Osteoblast (primary cell): ENCODE measurements around the gene FAXDC2. TPM values are rescaled to one million over a fixed set of nuclear protein-coding genes. Genes with fewer than 3 reads are reported as not detected.
A peak's percentile ranks its signal among the peaks of the same experiment; 100 is the strongest.

Source experiments
- DNase-seq: peaks from one replicate; pipeline ENCODE4 v3.0.0; 2011; ENCODE audit warnings: low spot score, mixed read lengths; ENCODE audit not compliant: insufficient read length; ENCODE audit errors: missing footprints
- H2AFZ ChIP-seq: 2 replicates; pipeline ENCODE4 v1.6.0; 2011; ENCODE audit warnings: mild to moderate bottlenecking, low read length
- H3K27ac ChIP-seq: 2 replicates; pipeline ENCODE4 v1.5.1; 2011; ENCODE audit warnings: mild to moderate bottlenecking, low read depth, low read length, moderate library complexity
- H3K27me3 ChIP-seq: 2 replicates; pipeline ENCODE4 v1.6.0; 2012; ENCODE audit warnings: mild to moderate bottlenecking, control low read depth, inconsistent platforms, low read length, moderate library complexity; ENCODE audit not compliant: insufficient read depth
- H3K36me3 ChIP-seq: 2 replicates; pipeline ENCODE4 v1.5.1; 2011; ENCODE audit warnings: mild to moderate bottlenecking, low read length, control low read depth, moderate library complexity; ENCODE audit not compliant: insufficient read depth
- H3K4me1 ChIP-seq: 2 replicates; pipeline ENCODE4 v1.5.1; 2011; ENCODE audit warnings: mild to moderate bottlenecking, low read length, control low read depth, moderate library complexity; ENCODE audit not compliant: insufficient read depth
- H3K4me2 ChIP-seq: 2 replicates; pipeline ENCODE4 v1.6.0; 2011; ENCODE audit warnings: mild to moderate bottlenecking, low read length; ENCODE audit not compliant: insufficient read depth
- H3K4me3 ChIP-seq: fragments of 200-600 bp; sonication (generic); 3 replicates; pipeline ENCODE4 v1.5.1; 2012; ENCODE audit warnings: mild to moderate bottlenecking, low read length, inconsistent platforms; ENCODE audit not compliant: insufficient read depth
- H3K79me2 ChIP-seq: 2 replicates; pipeline ENCODE4 v1.6.0; 2012; ENCODE audit warnings: mild to moderate bottlenecking, low read length, control low read depth, inconsistent platforms; ENCODE audit not compliant: insufficient read depth
- H3K9me3 ChIP-seq: 2 replicates; pipeline ENCODE4 v1.5.1; 2011; ENCODE audit warnings: low read depth, low read length, control low read depth
- H4K20me1 ChIP-seq: 2 replicates; pipeline ENCODE4 v1.6.0; 2012; ENCODE audit warnings: mild to moderate bottlenecking, low read length, control low read depth; ENCODE audit not compliant: insufficient read depth
- CTCF ChIP-seq: IDR thresholded peaks from 2 replicates; pipeline ENCODE4 v1.5.1; 2011; ENCODE audit warnings: mild to moderate bottlenecking, low read depth, low read length, moderate library complexity; ENCODE audit errors: extremely low read depth
- total RNA-seq: library from RNA; depleted of rRNA; stranded (reverse); fragments of >200 nt; gene quantifications from 2 replicates; pipeline ENCODE4 v1.2.3, GENCODE V29; 2012

Gene FAXDC2
- total RNA-seq: 13.8 and 19.2 TPM in 2 replicates

DNA sequence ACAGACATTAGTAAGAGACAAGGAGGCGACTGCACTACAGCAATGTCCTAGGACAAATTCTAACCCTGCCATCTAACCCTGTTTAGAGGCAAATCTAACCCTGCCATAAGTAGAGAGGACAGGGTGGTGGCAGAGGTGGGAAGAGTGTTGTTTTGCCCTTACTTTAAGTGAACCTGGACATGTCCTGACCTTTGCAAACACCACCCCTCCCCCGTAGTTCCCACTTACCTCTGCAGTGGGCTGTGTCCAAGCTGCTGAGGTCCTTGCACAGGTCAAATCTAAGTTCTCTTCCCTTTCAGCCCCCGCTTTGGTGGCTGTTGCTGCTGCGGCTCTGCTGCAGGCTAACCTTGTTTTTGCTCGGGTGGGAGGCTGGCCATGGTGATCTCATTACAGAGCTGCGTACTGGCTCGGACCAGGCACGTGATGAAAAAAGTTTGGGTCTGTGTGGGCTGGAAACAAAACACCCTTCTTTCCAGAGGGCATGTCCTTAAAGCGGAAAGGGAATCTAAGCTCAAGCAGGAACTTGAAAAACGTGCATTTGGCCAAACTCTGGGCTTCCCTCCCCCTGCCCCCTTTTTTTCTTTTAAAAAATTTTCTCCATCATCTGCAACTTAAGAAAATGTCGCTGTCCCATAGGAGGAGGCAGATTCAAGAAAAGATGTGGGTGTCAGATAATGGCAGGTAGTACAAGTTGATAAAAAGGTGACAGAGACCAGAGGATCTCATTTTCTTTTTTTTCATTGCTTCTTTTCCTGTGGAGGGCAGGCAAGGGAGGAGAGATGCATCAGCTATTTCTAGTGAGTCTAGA lies at the start of gene FAXDC2:
FAXDC2 (minus strand) TSS at position 349 of the 808 bp plus-strand sequence. CDS start 12,425 bp downstream, outside the sequence.
- Histone ChIP-seq H3K27ac (peak within 1 kb of the TSS; percentile 76), H3K27me3 (no peaks in the 10 kb centered on the region)

DNA sequence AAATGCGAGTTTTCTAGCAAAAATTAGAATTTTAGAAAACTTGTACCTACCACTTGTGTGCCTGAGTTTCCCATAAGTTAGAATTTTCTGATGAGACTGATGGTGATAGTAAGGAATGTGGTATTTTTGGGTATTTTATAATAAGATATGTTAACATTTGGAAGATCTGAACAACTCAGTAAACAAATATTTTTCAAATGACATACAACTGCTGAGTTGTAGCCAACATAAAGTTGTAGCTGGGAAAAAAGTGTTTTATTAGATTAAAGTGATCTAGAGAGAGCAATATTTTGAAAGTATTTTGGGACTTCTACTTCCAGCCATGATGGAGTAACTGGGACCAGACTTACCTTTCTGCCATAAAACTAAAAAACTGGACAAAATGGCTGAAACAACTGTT lies 49.7 kb upstream of the FAXDC2 start:
- peaks cover 80% of the 10 kb centered on the region for H3K36me3 ChIP-seq

More for the DNA sequence above, at the start of gene FAXDC2:
- Histone ChIP-seq H3K4me3 (peak within 1 kb of the TSS; percentile 79), H3K9me3 (no peaks in the 10 kb centered on the region), H3K79me2 (no peaks in the 10 kb centered on the region), H2AFZ (peak within 1 kb of the TSS; percentile 88), H3K36me3 (no peaks in the 10 kb centered on the region), H4K20me1 (no peaks in the 10 kb centered on the region), H3K4me1 (peaks cover 22% of the 10 kb centered on the region), H3K4me2 (peak within 1 kb of the TSS; percentile 87)
- TF ChIP-seq CTCF: no peak
- DNase-seq: peak; percentile 95

DNA sequence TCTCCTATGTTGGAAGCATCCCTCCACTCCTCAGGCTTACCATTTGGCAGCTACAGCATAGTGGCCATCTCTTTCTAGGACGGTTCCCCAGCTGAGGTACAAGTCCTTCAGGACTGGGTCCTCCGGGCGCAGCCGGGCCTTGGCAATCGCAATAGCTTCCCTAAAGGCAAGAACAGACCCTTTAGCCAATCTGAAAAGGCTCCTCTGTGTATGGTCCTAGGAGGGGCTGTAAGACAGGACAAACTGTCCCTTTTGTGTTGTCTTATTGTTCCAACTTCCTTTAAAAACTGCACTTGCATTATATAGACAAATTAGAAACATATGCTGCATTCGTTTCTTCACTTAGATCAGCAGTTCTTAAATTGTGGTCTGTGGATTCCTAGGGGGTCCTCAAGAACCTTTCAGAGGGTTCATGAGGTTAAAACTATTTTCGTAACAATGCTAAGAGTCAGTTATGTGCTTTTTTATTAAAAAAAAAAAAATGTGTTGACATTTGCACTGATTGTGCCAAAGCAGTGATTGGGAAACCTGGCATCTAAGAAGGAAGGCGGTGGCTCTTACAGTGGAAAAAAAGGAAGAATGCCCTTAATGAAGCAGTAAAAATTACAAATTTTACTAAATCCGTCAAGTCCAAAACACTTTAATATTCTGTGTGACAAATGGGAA lies 48.9 kb upstream of the FAXDC2 start:
- Histone ChIP-seq H3K4me1 (no peaks in the 10 kb centered on the region), H4K20me1 (no peaks in the 10 kb centered on the region), H3K27ac (no peak overlapping the region), H3K4me3 (no peak overlapping the region), H3K79me2 (no peaks in the 10 kb centered on the region), H3K9me3 (no peaks in the 10 kb centered on the region), H3K27me3 (no peaks in the 10 kb centered on the region), H3K4me2 (no peak overlapping the region), H3K36me3 (peaks cover 81% of the 10 kb centered on the region), H2AFZ (no peak overlapping the region)
- no peak for DNase-seq
- no peak for TF ChIP-seq CTCF

More for the DNA sequence above, 49.7 kb upstream of the FAXDC2 start:
- no peaks in the 10 kb centered on the region for H3K27me3 ChIP-seq
- no peak overlapping the region for H2AFZ ChIP-seq
- no peak overlapping the region for H3K4me2 ChIP-seq
- H3K9me3 ChIP-seq: no peaks in the 10 kb centered on the region
- no peaks in the 10 kb centered on the region for H3K79me2 ChIP-seq
- H3K27ac ChIP-seq: no peak overlapping the region
- no peaks in the 10 kb centered on the region for H4K20me1 ChIP-seq
- no peaks in the 10 kb centered on the region for H3K4me1 ChIP-seq
- no peak for DNase-seq
- no peak overlapping the region for H3K4me3 ChIP-seq
- no peak for TF ChIP-seq CTCF

GRCh38 chr5:154898210-154898609 lies 47.8 kb upstream of the FAXDC2 start:
- Histone ChIP-seq H3K36me3 (peaks cover 76% of the 10 kb centered on the region), H4K20me1 (no peaks in the 10 kb centered on the region), H3K4me2 (no peak overlapping the region), H3K27ac (no peak overlapping the region), H3K9me3 (no peaks in the 10 kb centered on the region), H3K4me1 (no peaks in the 10 kb centered on the region), H3K27me3 (no peaks in the 10 kb centered on the region), H3K4me3 (no peak overlapping the region), H2AFZ (no peak overlapping the region), H3K79me2 (no peaks in the 10 kb centered on the region)
- no peak for TF ChIP-seq CTCF
- no peak for DNase-seq
